Panc1 (cell line): Measurements from ENCODE around the gene BMP7. TPM values are rescaled to one million over a fixed set of nuclear protein-coding genes. Genes with fewer than 3 reads are reported as not detected.
"Not testable (repeated sequence)": the region's sequence is repeated elsewhere in the genome, so short reads cannot be mapped to it uniquely, and the experiment has no call there.

ENCODE experiments used
- ATAC-seq: fragments of 200-7000 bp; cut with Tn5 transposase; 2 replicates; pipeline ENCODE4 v1.9.1; 2020; ENCODE audit warnings: mild to moderate bottlenecking, moderate library complexity
- BruUV-seq: library from RNA; stranded (reverse); fragments of 400-500 nt; replicated peaks from 2 replicates; lab custom pipeline; 2021; lab: Mats Ljungman, UMichigan
- CTCF ChIA-PET: fragments of 300-600 bp; sonication (Branson Sonifier 250); formaldehyde crosslinking; loops from one replicate; lab custom pipeline; 2022; ENCODE audit warnings: antibody characterized with exemption; lab: Charles Lee
- POLR2A ChIA-PET: fragments of 300-600 bp; sonication (Branson Sonifier 250); formaldehyde crosslinking; loops from one replicate; lab custom pipeline; 2022; ENCODE audit warnings: antibody characterized with exemption; lab: Charles Lee
- DNase-seq: peaks from one replicate; pipeline ENCODE4 v3.0.0-alpha.2; 2010; ENCODE audit warnings: low read depth, low spot score
- H3K27ac ChIP-seq: 2 replicates; pipeline ENCODE4 v1.5.1; 2011; ENCODE audit warnings: mild to moderate bottlenecking, low read length, inconsistent platforms
- H3K27me3 ChIP-seq: fragments of 200-500 bp; sonication (Bioruptor generic); 2 replicates; pipeline ENCODE4 v1.6.0; 2014; ENCODE audit warnings: low read length, inconsistent platforms; ENCODE audit not compliant: control insufficient read depth, insufficient read depth
- H3K36me3 ChIP-seq: fragments of 200-500 bp; sonication (Bioruptor generic); 2 replicates; pipeline ENCODE4 v1.5.1; 2014; ENCODE audit warnings: inconsistent platforms, mild to moderate bottlenecking, low read length, moderate library complexity; ENCODE audit not compliant: control insufficient read depth, insufficient read depth
- H3K4me1 ChIP-seq: 2 replicates; pipeline ENCODE4 v1.5.1; 2011; ENCODE audit warnings: inconsistent platforms, mild to moderate bottlenecking, low read length, moderate library complexity; ENCODE audit not compliant: control insufficient read depth, insufficient read depth
- H3K4me3 ChIP-seq, 2 experiments: 2 replicates each; pipeline ENCODE4 v1.5.1; 2011 to 2012; ENCODE audit warnings: low read depth in 2 of 2, low read length in 2 of 2, mild to moderate bottlenecking in 2 of 2, inconsistent platforms in 1 of 2, moderate library complexity in 1 of 2
- H3K9me3 ChIP-seq: fragments of 200-500 bp; sonication (Bioruptor generic); 2 replicates; pipeline ENCODE4 v1.5.1; 2014; ENCODE audit warnings: low read depth, mild to moderate bottlenecking, inconsistent platforms, low read length, moderate library complexity; ENCODE audit not compliant: control insufficient read depth, insufficient read depth
- POLR2AphosphoS5 ChIP-seq: IDR thresholded peaks from 2 replicates; pipeline ENCODE4 v1.6.1; 2012; ENCODE audit warnings: mild to moderate bottlenecking, low read depth, low read length, moderate library complexity
- SIN3A ChIP-seq: IDR thresholded peaks from 2 replicates; pipeline ENCODE4 v1.6.1; 2012; ENCODE audit warnings: low read depth, mild to moderate bottlenecking, low read length, moderate library complexity, borderline replicate concordance; ENCODE audit not compliant: insufficient read depth
- TCF7L2 ChIP-seq: IDR thresholded peaks from 2 replicates; pipeline ENCODE4 v1.6.1; 2011; ENCODE audit warnings: mild to moderate bottlenecking, low read depth, low read length, inconsistent platforms
- in situ Hi-C: cut with HindIII; loops from 2 replicates; pipeline ENCODE4 v1.10.0; 2016; ENCODE audit warnings: low sequenced_read_pairs, low pct_unique_long_range_greater_than_20kb
- intact Hi-C: fragments of 100-400 bp; cut with micrococcal nuclease; formaldehyde crosslinking; loops from one replicate; pipeline ENCODE4 v1.10.0; 2022; ENCODE audit not compliant: unreplicated experiment
- total RNA-seq: library from RNA; stranded (reverse); gene quantifications from one replicate; pipeline ENCODE4 v1.2.1, GENCODE V29; 2021; ENCODE audit not compliant: unreplicated experiment
- TF ChIP-seq, protein P1 (sequence below): fragments of 450-650 bp; IDR thresholded peaks from 2 replicates; pipeline ENCODE4 v1.5.1; 2017; ENCODE audit warnings: mild to moderate bottlenecking
- TF ChIP-seq, protein P2 (sequence below), 2 experiments: IDR thresholded peaks; 2 replicates each; pipeline ENCODE4 v1.6.1; 2011 to 2012; ENCODE audit warnings: low read depth in 2 of 2, control low read depth in 1 of 2, low read length in 1 of 2, mild to moderate bottlenecking in 1 of 2, moderate library complexity in 1 of 2; ENCODE audit not compliant: insufficient read depth in 1 of 2

BMP7 gene
- total RNA-seq, 1 experiment from 2014 or later: 11.5 TPM

DNA sequence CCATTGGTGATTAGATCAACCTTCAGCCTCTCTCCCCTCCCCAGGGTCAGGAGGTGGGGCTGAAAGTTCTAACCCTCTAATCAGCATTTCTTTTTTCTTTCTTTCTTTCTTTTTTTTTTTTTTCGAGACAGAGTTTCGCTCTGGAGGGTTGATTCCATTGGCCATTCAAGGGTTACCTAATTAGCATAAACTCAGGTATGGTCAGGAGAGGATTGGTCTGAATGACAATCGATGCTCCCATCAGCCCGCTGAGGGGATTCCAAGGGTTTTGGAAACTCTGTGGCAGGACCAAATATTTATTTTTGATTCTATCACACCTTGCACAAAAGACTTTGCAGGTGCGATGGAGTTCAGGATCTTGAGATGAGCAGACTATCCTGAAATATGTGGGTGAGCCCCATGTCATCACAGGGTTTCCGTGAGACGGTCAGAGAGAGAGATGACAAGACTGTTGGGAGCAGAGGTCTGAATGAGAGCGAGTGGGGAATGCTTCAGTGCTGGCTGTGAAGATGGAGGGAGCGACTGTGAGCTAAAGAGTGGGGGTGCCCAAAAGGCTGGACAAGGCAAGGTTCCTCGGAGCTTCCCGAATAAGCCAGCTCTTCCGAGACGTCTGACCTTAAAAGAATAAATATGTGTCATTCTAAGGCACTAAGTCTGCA lies 107.1 kb downstream of the BMP7 start:
- Histone ChIP-seq H3K36me3 (no peaks in the 10 kb centered on the region), H3K4me1 (no peaks in the 10 kb centered on the region), H3K27me3 (no peaks in the 10 kb centered on the region), H3K27ac (no peak overlapping the region), H3K9me3 (no peaks in the 10 kb centered on the region), H3K4me3 (no peak overlapping the region)
- ATAC-seq: no peak
- BruUV-seq: no TSS peak
- in situ Hi-C loops (no loop called here), intact Hi-C loops (no loop called here)
- no peak for DNase-seq
- no peak for TF ChIP-seq POLR2AphosphoS5
- TF ChIP-seq TCF7L2: no peak
- TF ChIP-seq, protein P1, sequence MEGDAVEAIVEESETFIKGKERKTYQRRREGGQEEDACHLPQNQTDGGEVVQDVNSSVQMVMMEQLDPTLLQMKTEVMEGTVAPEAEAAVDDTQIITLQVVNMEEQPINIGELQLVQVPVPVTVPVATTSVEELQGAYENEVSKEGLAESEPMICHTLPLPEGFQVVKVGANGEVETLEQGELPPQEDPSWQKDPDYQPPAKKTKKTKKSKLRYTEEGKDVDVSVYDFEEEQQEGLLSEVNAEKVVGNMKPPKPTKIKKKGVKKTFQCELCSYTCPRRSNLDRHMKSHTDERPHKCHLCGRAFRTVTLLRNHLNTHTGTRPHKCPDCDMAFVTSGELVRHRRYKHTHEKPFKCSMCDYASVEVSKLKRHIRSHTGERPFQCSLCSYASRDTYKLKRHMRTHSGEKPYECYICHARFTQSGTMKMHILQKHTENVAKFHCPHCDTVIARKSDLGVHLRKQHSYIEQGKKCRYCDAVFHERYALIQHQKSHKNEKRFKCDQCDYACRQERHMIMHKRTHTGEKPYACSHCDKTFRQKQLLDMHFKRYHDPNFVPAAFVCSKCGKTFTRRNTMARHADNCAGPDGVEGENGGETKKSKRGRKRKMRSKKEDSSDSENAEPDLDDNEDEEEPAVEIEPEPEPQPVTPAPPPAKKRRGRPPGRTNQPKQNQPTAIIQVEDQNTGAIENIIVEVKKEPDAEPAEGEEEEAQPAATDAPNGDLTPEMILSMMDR: no peak
- TF ChIP-seq, protein P2, sequence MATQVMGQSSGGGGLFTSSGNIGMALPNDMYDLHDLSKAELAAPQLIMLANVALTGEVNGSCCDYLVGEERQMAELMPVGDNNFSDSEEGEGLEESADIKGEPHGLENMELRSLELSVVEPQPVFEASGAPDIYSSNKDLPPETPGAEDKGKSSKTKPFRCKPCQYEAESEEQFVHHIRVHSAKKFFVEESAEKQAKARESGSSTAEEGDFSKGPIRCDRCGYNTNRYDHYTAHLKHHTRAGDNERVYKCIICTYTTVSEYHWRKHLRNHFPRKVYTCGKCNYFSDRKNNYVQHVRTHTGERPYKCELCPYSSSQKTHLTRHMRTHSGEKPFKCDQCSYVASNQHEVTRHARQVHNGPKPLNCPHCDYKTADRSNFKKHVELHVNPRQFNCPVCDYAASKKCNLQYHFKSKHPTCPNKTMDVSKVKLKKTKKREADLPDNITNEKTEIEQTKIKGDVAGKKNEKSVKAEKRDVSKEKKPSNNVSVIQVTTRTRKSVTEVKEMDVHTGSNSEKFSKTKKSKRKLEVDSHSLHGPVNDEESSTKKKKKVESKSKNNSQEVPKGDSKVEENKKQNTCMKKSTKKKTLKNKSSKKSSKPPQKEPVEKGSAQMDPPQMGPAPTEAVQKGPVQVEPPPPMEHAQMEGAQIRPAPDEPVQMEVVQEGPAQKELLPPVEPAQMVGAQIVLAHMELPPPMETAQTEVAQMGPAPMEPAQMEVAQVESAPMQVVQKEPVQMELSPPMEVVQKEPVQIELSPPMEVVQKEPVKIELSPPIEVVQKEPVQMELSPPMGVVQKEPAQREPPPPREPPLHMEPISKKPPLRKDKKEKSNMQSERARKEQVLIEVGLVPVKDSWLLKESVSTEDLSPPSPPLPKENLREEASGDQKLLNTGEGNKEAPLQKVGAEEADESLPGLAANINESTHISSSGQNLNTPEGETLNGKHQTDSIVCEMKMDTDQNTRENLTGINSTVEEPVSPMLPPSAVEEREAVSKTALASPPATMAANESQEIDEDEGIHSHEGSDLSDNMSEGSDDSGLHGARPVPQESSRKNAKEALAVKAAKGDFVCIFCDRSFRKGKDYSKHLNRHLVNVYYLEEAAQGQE (IDR thresholded peaks at IDR 0.05; ENCODE audit: insufficient read depth in 1 of 2, low read depth in 2 of 2, low read length in 1 of 2): no peak
- TF ChIP-seq SIN3A: no peak
- ChIA-PET CTCF (no interaction called here), POLR2A (no interaction called here)

DNA sequence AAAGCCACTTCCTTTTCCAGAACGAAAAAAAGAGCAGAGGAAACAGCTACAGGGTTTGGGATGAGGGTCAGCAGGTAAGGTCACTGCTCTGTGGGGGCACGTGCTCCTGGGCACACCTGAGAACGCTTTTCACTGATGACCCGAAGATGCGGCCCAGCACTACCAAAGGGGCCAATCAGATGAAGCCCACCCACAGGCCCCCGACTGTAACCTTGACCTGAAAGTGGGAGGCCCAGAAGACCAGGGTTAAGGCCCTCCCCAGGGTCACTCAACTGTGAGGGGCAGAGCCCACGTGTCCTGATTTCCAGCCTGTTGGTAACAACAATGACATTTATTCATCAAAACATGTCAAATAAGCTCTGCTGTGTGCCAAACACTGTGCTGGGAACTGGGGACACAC lies 108.0 kb downstream of the BMP7 start:
- Histone ChIP-seq H3K9me3 (no peaks in the 10 kb centered on the region), H3K27ac (no peak overlapping the region), H3K4me1 (no peaks in the 10 kb centered on the region), H3K27me3 (no peaks in the 10 kb centered on the region), H3K36me3 (no peaks in the 10 kb centered on the region), H3K4me3 (no peak overlapping the region)
- in situ Hi-C loops (no loop called here), intact Hi-C loops (no loop called here)
- no TSS peak for BruUV-seq
- ChIA-PET POLR2A (no interaction called here), CTCF (no interaction called here)
- ATAC-seq (no peak), DNase-seq (no peak)
- no peak for TF ChIP-seq SIN3A
- TF ChIP-seq, protein P1: no peak
- TF ChIP-seq, protein P2 (IDR thresholded peaks at IDR 0.05; ENCODE audit: insufficient read depth in 1 of 2, low read depth in 2 of 2, low read length in 1 of 2): no peak
- TF ChIP-seq POLR2AphosphoS5: no peak
- TF ChIP-seq TCF7L2: no peak

DNA sequence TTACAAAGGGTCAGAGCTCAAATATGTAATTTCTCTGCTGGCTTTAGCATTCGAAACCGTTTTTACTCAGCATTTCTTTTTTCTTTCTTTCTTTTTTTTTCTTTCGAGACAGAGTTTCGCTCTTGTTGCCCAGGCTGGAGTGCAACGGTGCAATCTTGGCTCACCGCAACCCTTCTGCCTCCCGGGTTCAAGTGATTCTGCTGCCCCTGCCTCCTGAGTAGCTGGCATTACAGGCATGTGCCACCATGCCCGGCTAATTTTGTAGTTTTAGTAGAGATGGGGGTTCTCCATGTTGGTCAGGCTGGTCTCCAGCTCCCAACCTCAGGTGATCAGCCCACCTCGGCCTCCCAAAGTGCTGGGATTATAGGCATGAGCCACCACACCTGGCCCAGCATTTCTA lies 108.7 kb downstream of the BMP7 start:
- H3K4me1 ChIP-seq, CTCF ChIA-PET, H3K9me3 ChIP-seq, BruUV-seq, H3K27ac ChIP-seq, ATAC-seq, H3K36me3 ChIP-seq, DNase-seq, in situ Hi-C loops, intact Hi-C loops, H3K27me3 ChIP-seq, POLR2A ChIA-PET, H3K4me3 ChIP-seq: not testable (repeated sequence)
